Gastroesophageal sphincter (tissue), 3 donors: ENCODE data around the gene OR10G8.

Experiments
- EP300 ChIP-seq: sonication (generic); formaldehyde crosslinking; IDR thresholded peaks from one replicate; pipeline ENCODE4 v1.6.1; 2017; ENCODE audit warnings: antibody characterized with exemption, mild to moderate bottlenecking
- POLR2A ChIP-seq, 2 donors: fragments of 450-650 bp; IDR thresholded peaks; one replicate each; pipeline ENCODE4 v1.6.1; 2017; ENCODE audit warnings: antibody characterized with exemption in 2 of 2, mild to moderate bottlenecking in 2 of 2, moderate library complexity in 1 of 2
- POLR2AphosphoS5 ChIP-seq: sonication (generic); formaldehyde crosslinking; IDR thresholded peaks from one replicate; pipeline ENCODE4 v1.6.1; 2017; ENCODE audit warnings: antibody characterized with exemption
- TF ChIP-seq, protein P1 (sequence below), 4 experiments: fragments of 200-600 bp in 2 of 4; fragments of 450-650 bp in 2 of 4; sonication (generic) in 1 of 4; IDR thresholded peaks; one replicate each; pipeline ENCODE4 v1.5.1; 2017 to 2019; ENCODE audit warnings: antibody characterized with exemption in 4 of 4, mild to moderate bottlenecking in 2 of 4, moderate library complexity in 2 of 4

DNA sequence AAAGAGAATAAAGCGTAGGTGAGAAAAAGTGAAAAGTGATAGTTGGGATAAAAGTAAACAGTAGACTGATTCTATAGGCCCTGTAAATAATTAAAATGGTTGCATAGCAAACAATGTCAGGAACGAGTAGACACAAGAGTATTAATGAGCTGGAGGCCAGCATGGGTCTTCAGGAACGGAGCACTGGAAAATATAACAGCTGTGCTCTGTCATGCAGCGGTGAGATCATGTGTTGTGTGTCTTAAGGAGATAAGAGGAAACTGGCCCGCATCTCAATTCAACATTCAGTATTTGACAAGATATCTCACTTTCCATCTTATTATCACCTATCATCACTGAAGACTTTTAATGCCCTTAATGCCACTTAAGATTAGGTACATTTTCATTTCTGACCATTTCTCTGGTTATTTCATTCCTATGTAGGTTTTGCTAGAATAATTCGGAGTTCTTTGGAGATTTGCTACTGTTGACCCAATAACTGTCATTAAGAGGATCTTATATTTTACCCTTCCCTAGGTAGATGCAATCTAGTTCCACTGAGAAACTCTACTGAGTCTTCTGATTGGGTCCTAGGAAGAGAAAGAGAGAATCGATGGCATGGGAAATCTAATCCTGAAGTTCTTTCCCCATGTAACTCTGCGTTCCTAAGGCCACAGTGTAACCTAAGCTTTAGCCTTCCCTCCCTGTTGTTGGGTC is 53.2 kb downstream of the OR10G8 start:
- TF ChIP-seq, protein P1, sequence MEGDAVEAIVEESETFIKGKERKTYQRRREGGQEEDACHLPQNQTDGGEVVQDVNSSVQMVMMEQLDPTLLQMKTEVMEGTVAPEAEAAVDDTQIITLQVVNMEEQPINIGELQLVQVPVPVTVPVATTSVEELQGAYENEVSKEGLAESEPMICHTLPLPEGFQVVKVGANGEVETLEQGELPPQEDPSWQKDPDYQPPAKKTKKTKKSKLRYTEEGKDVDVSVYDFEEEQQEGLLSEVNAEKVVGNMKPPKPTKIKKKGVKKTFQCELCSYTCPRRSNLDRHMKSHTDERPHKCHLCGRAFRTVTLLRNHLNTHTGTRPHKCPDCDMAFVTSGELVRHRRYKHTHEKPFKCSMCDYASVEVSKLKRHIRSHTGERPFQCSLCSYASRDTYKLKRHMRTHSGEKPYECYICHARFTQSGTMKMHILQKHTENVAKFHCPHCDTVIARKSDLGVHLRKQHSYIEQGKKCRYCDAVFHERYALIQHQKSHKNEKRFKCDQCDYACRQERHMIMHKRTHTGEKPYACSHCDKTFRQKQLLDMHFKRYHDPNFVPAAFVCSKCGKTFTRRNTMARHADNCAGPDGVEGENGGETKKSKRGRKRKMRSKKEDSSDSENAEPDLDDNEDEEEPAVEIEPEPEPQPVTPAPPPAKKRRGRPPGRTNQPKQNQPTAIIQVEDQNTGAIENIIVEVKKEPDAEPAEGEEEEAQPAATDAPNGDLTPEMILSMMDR (IDR thresholded peaks at IDR 0.05): no peak
- TF ChIP-seq POLR2A (IDR thresholded peaks at IDR 0.05): no peak
- TF ChIP-seq EP300: no peak
- no peak for TF ChIP-seq POLR2AphosphoS5
